ENCODE results near the gene ZDHHC17. TPM values are rescaled to one million over a fixed set of nuclear protein-coding genes. Genes with fewer than 3 reads are reported as not detected.

Gene ZDHHC17, protein sequence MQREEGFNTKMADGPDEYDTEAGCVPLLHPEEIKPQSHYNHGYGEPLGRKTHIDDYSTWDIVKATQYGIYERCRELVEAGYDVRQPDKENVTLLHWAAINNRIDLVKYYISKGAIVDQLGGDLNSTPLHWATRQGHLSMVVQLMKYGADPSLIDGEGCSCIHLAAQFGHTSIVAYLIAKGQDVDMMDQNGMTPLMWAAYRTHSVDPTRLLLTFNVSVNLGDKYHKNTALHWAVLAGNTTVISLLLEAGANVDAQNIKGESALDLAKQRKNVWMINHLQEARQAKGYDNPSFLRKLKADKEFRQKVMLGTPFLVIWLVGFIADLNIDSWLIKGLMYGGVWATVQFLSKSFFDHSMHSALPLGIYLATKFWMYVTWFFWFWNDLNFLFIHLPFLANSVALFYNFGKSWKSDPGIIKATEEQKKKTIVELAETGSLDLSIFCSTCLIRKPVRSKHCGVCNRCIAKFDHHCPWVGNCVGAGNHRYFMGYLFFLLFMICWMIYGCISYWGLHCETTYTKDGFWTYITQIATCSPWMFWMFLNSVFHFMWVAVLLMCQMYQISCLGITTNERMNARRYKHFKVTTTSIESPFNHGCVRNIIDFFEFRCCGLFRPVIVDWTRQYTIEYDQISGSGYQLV
- total RNA-seq (39.5 TPM), polyA plus RNA-seq (ENCODE audit: insufficient read depth, low read depth, low replicate concordance) (7.7 TPM)
- long read RNA-seq, donor 1, full-length matches to known transcripts = 3 of 3 reads
- long read RNA-seq, donor 1, partial matches to known transcripts = 0 of 3 reads
- long read RNA-seq, donor 1, other reads (novel, unspliced or antisense) = 0 of 3 reads
- long read RNA-seq, donor 2, full-length matches to known transcripts = 1 of 6 reads
- long read RNA-seq, donor 2, partial matches to known transcripts = 5 of 6 reads
- long read RNA-seq, donor 2, other reads (novel, unspliced or antisense) = 0 of 6 reads
- long read RNA-seq, donor 3 = 0 reads
- long read RNA-seq, donor 4, full-length matches to known transcripts = 2 of 2 reads
- long read RNA-seq, donor 4, partial matches to known transcripts = 0 of 2 reads
- long read RNA-seq, donor 4, other reads (novel, unspliced or antisense) = 0 of 2 reads
- long read RNA-seq, donor 5, full-length matches to known transcripts = 1 of 1 reads
- long read RNA-seq, donor 5, partial matches to known transcripts = 0 of 1 reads
- long read RNA-seq, donor 5, other reads (novel, unspliced or antisense) = 0 of 1 reads
- long read RNA-seq, donor 6, full-length matches to known transcripts = 1 of 16 reads
- long read RNA-seq, donor 6, partial matches to known transcripts = 15 of 16 reads
- long read RNA-seq, donor 6, other reads (novel, unspliced or antisense) = 0 of 16 reads
- long read RNA-seq, donor 7, full-length matches to known transcripts = 2 of 7 reads
- long read RNA-seq, donor 7, partial matches to known transcripts = 0 of 7 reads
- long read RNA-seq, donor 7, other reads (novel, unspliced or antisense) = 5 of 7 reads
- long read RNA-seq, donor 8 = 0 reads
- long read RNA-seq, donor 9 = 0 reads
- long read RNA-seq, donor 10, full-length matches to known transcripts = 4 of 142 reads
- long read RNA-seq, donor 10, partial matches to known transcripts = 138 of 142 reads
- long read RNA-seq, donor 10, other reads (novel, unspliced or antisense) = 0 of 142 reads

DNA sequence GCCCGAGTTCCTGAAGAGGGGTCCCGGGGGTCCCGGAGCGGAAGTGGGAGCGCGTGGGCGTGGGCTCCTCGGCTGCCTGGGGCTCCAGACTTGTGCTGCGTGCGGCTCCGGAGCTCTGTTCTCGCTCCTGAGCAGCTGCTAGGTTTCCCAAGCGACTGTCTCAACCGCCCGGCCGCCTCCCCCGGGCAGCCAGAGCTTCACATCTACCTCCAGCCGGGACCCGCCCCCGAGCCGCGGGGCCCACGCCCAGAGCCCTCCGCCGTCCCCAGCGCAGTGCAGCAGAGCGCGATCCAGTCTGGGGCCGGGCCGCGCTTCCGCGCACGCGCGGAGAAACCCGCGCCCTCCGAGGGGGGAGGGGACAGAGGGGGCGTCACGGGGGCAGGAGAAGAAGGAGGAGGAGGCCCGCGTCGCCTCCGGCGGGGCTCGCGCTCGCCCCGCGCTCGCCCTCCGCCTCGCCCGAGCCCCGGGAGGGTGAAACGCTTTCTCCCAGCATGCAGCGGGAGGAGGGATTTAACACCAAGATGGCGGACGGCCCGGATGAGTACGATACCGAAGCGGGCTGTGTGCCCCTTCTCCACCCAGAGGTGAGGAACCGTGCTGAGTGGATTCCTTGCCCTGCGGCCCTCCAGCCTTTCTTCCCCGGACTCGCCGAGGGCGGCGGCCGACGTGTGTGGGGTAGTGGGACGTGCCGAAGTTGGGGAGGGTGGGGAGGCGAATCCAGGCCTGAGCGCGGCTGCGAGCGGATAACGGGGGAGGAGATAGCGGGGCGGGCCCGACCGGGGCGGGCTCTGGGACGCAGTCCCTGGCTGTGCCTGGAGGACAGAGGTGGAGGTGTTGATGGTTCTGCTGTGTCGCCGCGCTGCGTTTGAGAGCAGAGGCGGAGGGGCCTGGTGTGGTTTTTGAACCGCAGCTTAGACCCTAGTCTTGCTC lies at the start of gene ZDHHC17:
Gene ZDHHC17 (plus strand): TSS at position 370 of the 930 bp plus-strand sequence. CDS start 122 bp downstream, at position 492.
- H3K36me3 ChIP-seq (ENCODE audit: control insufficient read depth in 2 of 3, insufficient read depth in 3 of 3, low read length in 3 of 3) = no peaks in the 10 kb centered on the region
- no peak for TF ChIP-seq CTCF (IDR thresholded peaks at IDR 0.05; ENCODE audit: borderline replicate concordance, extremely low read depth, insufficient read depth)
- H3K4me3 ChIP-seq (ENCODE audit: low read length in 3 of 3) = peak within 1 kb of the TSS; percentile 94 to 96 (median 95)
- DNase-seq = peak; percentile 97 to 98 (median 97)
- H3K9ac ChIP-seq (ENCODE audit: low read length in 3 of 3) = peak within 1 kb of the TSS; percentile 84 to 94 (median 90)
- peak within 1 kb of the TSS; percentile 99 for H3K27ac ChIP-seq (ENCODE audit: low read depth in 2 of 2, low read length in 2 of 2)
- no peaks in the 10 kb centered on the region for H3K9me3 ChIP-seq (ENCODE audit: control insufficient read depth in 2 of 3, insufficient read depth in 1 of 3, low read length in 3 of 3)
- no peak for FAIRE-seq
- H3K27me3 ChIP-seq (ENCODE audit: control insufficient read depth, insufficient read depth, low read length) = no peaks in the 10 kb centered on the region
- peaks cover 3 to 11% (median 4%) of the 10 kb centered on the region in 3 donors for H3K4me1 ChIP-seq (ENCODE audit: control insufficient read depth in 2 of 3, insufficient read depth in 2 of 3, low read depth in 1 of 3, low read length in 3 of 3)
- intact Hi-C loops (cut with DNase I) = no loop called here

DNA sequence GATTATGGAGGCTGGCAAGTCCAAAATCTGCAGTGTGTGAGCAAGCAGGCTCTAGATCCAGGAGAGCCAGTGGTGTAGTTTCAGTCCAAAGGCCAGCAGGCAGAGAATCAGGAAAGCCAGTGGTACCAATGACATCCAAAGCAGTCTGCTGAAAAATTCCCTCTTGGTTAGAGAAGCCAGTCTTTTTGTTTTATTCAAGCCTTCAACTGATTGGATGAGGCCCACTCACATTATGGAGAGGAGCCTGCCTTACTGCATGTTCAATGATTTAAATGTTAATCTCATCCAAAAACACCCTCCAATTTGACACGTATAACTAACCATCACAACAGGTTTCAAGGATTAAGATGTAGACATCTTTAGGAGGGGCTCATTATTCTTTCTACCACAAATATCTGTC lies 49.5 kb upstream of the ZDHHC17 start:
- Histone ChIP-seq H3K9ac (ENCODE audit: low read length in 3 of 3) (no peak overlapping the region), H3K4me1 (ENCODE audit: control insufficient read depth in 2 of 3, insufficient read depth in 2 of 3, low read depth in 1 of 3, low read length in 3 of 3) (no peaks in the 10 kb centered on the region), H3K4me3 (ENCODE audit: low read length in 3 of 3) (no peak overlapping the region), H3K36me3 (ENCODE audit: control insufficient read depth in 2 of 3, insufficient read depth in 3 of 3, low read length in 3 of 3) (no peaks in the 10 kb centered on the region), H3K27me3 (ENCODE audit: control insufficient read depth, insufficient read depth, low read length) (no peaks in the 10 kb centered on the region), H3K27ac (ENCODE audit: low read depth in 2 of 2, low read length in 2 of 2) (no peak overlapping the region), H3K9me3 (ENCODE audit: control insufficient read depth in 2 of 3, insufficient read depth in 1 of 3, low read length in 3 of 3) (no peaks in the 10 kb centered on the region)
- TF ChIP-seq CTCF (IDR thresholded peaks at IDR 0.05; ENCODE audit: borderline replicate concordance, extremely low read depth, insufficient read depth) = no peak
- DNase-seq (no peak), FAIRE-seq (no peak)
- intact Hi-C loops (cut with DNase I) = no loop called here
